Stimulated activated CD4-positive, alpha-beta T cell treated with anti-CD3 and anti-CD28 coated beads, Interleukin-12 subunit alpha, Interleukin-12 subunit beta, amount 100 ng/mL, for 48 hours (primary cell): ENCODE results near the gene ANKRD11.
"Not testable (repeated sequence)": the region's sequence is repeated elsewhere in the genome, so short reads cannot be mapped to it uniquely, and the experiment has no call there.

ENCODE experiments used
- DNase-seq, 3 donors: peaks; one replicate each; pipeline ENCODE4 v3.0.0-alpha.2; 2020; ENCODE audit warnings: low read depth in 2 of 3, low spot score in 1 of 3

The ANKRD11 gene

DNA sequence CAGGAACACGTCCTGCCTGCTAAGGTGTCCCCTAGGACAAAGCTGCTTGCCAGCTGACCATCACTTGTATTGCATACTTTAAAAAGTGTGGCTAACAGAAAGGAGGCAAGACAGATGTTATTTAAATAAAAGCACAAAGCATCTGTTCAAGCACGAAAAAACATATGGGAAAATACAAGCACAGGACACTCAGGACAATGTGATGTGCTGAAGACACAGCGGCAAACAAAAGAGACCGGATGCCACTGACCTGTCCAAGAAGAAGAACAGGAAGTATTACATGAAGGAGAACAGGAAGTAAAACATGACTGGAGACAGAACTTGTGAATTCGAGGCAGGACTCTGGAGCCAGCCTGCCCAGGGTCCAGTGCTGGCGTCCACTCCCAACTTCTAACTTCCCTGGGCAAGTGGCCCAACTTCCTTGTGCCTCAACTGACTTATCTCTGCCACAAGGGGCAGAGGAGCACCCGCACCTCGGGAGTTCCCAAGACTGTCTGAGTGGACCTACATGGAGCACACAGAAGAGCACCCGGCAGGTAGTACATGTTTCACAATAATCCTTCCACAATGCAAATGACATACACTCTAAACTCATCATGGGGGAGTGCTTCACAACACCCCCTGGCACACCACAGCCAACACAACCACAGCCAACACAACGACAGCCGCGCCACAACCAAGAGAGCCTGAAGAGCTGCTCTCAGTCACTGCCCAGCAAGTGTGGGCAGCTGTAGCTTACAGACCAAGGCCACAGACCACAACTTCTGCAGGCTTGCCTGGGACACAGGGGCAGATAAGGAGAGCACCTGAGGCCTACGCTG lies 36.6 kb downstream of the ANKRD11 start:
- DNase-seq = no peak

DNA sequence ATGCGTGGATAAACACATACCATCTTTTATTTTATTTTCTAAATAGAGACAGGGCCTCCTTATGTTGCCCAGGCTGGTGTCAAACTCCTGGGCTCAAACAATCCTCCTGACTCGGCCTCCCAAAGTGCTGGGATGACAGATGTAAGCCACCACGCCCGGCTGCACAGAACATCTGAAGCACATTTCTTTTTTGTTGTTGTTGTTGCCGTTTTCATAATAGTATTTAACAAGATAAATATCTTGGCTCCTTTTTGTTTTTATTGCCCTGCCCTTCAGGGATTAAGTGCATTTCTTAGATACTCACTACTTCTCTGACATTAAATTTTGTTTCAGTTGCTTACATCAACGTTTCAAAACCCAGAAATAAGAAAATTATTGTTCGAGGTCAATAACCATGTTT lies 37.4 kb downstream of the ANKRD11 start:
- no peak for DNase-seq

DNA sequence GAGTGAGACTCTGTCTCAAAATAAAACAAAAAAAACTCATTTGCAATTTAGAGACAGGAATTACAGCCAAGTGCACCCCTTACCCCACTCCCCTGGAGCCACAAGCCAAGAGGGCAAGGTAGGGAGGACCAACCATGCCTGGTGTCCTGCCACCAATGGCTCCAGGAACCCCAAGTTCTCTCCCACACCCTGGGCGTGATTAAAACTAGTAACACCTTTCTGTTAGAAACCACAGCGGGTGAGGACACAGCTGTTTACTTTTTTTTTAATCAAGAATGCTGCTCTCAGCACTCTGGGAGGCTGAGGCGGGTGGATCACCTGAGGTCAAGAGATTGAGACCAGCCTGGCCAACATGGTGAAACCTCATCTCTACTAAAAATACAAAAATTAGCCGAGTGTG lies 38.1 kb downstream of the ANKRD11 start:
- DNase-seq = no peak

DNA sequence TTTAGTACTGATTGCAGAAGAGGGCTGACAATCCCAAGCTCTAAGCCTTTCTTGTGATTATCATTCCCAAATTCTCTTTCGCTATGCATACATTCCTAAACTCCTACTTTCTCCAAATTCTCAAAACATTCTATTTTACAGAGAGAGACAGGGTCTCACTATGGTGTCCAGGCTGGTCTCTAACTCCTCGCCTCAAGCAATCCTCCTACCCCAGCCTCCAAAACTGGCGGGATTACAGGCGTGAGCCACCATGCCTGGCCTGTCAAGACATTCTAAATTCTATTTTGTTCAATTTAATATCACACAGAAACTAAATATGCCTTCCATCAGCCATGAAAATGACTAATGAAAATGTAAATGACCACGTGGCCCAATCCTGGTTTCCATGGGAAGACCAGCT lies 39.8 kb downstream of the ANKRD11 start:
- no peak for DNase-seq

DNA sequence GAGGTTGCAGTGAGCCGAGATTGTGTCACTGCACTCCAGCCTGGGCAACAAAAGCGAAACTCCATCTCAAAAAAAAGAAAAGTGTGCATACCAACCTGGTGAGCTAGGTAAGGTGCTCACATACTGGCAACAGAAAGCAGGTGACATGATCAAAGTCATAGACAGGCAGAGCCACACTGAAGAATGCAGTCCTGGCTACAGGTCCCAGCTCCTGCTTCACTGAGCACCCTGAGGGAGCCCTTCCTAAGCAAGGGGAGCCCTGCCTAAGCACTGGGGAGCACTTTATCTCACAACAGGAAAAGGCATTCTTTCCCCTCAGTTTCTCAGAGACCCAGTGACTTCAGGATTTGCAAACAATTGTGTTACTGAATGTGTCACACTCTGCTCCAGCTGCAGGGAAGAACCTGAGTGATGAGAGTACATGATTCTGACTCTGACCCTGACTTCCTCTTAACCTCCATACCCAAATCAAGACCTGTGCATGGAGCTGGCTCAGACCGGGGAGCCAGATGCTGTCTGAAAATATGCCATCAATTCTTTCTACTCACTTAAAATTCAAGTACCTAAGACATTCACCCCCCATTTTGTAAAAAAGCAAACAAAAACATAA lies 40.5 kb downstream of the ANKRD11 start:
- DNase-seq = no peak

DNA sequence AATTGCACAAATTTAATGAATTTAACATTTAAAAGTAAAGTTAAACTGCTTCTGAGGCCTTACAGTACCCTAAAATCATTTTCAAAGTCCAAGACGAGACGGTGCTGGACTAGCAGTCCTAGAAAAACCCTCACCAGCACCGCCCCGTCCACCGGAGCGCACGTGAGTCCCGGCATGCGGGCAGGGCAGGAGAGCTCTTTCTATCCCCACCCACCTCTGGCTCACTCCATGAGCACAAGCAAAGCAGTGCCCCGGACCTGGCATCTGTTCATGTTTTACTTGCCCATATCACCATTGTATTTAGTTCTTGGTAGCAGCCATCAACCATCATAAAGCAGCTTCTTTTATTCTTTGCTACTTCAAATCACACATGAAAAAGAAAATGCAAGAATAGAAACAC lies 41.7 kb downstream of the ANKRD11 start:
- no peak for DNase-seq

DNA sequence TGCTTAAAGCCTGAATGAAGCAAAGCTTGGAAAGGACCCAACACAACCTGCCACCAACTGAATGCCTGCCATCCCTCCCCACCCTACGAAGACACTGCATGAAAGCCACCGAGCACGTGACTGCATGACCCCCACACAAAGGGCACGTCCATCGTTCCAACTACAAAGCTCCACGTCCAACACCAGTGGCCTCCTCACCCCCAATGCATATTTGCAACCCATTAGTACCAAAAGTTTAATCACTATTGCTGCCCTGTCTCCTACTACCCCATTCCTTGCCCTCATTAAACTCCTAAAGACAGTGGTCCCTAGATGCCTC lies 43.4 kb downstream of the ANKRD11 start:
- no peak for DNase-seq

DNA sequence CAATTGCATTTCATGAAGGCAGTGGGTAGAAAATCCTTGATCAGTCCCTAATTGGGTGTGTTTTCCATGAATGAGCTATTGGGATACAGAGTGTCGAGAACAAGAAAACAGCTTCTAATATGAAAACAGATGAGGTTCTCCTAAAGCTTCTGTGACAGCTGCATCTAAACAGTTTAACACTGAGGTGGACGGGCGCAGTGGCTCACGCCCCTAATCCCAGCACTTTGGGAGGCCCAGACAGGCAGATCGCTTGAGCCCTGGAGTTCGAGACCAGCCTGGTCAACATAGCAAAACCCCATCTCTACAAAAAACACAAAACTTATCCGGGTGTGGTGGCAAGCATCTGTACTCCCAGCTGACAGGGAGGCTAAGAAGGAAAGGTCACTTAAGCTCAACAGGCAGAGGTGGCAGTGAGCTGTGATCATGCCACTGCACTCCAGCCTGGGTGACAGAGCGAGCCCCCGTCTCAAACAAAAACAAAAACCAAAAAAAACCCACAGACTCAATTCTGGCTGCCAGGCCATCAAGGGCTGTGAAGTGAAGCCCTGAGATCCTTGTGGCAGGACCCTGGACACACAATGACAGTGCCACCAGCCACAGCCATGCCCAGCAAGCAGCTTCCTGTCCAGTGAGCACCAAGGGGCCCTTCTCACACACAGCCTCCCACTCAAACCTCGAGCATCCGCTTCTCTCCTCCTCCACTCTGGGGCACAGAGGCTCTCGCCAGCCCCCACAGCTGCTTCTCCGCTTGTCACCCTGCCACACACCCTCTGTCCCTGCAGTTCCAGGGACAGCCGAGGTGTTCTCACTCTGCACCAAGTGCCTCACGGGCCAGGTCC lies 44.0 kb downstream of the ANKRD11 start:
- no peak for DNase-seq

DNA sequence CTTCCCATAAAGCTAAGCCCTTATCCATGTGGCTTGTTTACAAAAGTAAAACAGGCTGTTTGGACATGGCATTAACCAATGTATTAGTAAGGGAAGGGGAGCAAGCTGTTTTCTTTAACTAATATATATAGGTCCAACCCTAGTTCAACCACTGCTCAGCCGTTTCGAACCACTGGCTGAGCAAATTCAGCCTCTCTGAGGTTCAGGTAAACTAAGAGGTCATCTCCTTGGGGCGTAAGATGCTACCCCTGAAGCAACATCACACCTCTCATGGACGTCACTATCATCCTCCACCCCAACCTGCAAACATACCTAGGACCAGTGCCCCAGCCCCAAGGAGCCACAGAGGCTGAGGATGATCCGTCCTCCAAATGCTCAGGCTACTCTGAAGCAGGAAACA lies 45.2 kb downstream of the ANKRD11 start:
- no peak for DNase-seq

DNA sequence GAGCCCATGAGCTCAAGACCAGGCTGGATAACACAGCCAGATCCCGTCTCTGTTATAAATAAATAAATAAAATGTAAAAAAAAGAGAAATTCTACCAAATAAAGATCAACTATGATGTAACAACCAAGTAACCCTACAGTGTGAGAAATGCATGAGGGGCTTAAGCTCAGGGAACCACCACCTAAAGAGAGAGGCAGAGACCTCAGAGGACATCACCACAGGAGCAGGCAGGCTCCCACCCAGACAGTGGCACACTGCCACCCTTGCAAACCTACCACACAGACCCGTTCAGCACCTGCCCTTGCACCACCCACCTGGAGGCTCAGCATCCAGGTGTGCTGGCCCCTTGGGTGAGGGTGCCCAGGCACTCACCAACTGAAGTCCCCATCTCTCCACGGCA lies 45.6 kb downstream of the ANKRD11 start:
- no peak for DNase-seq

DNA sequence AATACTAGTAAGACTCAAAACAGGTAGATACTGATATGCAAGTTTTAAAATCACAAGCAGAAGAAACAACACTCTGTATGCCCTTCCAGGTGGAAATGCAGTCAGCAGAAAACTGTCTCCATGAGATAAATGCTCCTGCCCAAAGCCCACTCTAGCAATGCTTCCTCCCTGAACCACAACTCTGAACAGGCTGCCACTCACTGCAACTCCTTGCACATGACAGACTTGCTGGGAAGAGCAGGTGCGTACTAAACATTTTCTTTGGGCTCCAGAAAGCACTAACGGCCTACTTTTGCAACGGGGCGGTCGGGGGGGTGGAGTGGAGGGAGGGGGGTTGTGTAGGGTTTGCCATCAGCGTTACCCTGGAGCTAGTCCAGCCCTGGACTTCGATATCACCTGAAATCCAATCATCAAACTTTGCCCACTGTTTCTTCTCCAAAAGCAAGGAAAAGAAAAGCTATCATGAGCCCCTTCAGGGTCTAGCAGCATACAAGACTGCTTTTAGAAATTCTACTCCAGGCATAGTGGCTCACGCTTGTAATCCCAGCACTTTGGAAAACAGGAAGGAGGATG lies 46.1 kb downstream of the ANKRD11 start:
- no peak for DNase-seq

DNA sequence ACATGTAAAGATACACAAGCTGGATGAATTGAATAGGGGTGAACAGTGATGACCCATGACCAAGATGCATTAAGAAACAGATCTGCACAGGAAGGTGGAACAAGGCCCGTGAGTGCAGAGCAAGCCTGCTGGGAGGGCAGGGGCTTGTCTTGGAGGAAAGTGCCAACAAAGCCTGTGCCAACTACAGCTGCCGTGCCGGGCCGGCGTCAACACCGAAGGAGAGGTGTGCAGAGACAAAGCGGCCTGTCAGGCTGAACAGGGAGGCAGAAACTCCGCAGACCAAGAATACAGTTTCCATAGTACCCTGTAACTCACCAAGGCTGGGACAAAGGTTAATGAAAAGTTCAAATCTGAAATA lies 46.7 kb downstream of the ANKRD11 start:
- DNase-seq = no peak

DNA sequence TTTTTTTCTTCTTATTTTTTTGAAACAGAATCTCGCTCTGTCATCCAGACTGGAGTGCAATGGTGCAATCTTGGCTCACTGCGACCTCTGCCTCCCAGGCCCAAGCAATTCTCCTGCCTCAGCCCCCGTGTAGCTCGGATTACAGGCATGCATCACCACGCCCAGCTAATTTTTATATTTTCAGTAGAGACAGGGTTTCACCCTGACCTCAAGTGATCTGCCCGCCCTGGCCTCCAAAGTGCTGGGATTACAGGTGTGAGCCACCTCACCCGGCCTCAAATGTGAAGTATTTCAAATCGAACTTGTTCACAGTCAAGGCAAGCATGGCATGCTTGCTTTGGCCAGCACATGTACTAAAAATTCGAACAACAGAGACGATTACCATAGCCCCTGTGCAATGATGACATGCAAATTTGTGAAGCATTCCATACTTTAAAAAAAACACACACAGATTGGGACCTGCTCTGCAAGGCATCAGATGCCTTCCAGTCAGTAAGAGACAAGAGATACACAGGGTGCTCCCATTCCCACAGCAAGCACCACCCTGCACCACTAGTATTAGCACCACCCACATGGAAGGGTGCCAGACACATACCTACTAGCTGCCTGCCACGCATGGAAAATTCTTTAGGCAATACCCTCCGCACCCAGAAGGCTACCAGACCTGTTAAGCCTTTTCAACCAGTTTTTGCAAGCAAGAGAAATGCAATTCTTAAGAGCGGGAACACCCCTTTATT lies 47.2 kb downstream of the ANKRD11 start:
- no peak for DNase-seq

DNA sequence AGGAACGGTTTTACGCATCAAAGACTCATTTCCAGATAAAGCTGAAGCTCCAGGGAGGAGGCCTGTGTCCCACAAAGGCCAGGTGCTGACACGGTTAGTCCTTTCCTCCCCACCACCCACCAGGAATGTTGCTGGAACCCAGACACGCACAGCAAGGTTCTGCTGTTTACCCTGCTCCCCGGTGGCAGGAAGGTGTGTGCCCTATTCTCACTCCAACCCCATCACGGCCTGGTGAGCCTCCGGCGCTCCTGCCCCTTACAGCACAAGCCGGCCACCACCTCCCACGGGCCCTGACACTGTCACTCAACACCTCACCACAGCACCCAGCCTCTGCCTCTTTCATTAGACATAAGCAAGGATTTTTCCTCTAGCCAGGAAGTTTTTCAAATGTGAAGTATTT lies 47.8 kb downstream of the ANKRD11 start:
- no peak for DNase-seq

DNA sequence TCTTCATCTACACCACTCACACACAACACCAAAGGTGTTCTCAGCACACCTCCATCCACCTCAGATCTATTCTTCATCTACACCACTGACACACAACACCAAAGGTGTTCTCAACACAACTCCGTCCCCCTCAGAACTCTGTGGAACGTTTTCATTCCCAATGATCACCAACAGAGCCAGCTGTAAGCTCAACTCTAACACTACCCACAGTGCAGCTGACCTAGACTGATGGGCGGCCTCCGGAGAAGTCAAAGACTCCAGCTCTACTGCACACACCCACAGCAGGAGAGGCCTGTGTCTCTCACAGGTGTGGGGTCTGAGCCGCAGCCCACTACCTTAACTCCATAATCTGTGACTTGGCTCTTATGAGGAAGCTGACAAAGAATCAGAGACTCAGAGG lies 50.7 kb downstream of the ANKRD11 start:
- no peak for DNase-seq

DNA sequence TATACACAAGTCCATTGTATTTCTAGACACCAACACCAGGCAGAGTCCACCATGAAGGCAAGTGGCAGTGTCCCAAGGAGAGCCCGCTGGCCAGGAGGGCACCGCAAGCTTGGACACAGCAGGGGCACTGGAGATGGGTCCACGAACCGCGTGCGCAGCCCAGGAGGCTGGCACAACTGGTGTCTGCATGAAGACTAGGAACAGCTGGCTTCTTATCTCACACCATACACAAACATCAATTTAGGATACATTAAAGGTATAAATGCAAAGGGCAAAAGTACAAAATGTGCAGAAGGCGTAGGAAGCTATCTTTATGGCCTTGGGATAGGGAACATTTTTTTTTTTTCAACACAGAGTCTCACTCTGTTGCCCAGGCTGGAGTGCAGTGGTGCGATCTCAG lies 52.4 kb downstream of the ANKRD11 start:
- DNase-seq = no peak

DNA sequence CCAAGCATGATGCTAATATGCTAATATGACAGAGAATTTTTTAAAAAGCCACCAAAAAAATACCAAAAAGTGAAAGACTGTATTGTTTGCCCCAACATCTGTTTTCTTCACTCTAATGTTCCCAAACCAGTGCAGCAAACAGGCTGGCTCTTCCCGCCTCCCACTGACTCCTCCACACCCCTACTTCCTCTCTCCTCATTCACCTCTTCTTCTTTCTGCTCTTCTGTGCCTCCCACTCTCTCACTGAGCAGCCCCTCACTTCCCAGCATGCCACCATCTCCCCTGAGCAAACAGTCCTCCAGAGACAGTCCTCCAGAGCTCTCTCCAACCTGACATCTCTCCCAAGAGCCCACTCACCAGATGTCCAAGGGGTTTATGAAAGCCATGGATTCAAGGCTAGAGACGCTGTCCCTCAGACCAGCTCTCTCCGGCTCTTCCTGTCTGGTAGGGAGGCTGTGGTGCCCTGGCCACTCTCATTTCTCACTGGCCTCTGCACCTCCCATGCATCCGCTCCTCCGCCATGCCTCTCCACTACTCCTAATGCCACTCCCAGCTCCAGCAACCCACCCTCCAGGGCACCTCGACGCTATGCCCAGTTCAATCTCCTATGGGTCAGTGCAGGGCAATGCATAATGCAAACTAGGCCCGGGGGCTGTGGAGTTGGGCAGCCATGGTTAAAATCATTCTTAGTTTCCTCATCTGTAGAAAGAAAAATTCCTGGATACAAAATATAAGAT lies 52.9 kb downstream of the ANKRD11 start:
- DNase-seq = no peak

DNA sequence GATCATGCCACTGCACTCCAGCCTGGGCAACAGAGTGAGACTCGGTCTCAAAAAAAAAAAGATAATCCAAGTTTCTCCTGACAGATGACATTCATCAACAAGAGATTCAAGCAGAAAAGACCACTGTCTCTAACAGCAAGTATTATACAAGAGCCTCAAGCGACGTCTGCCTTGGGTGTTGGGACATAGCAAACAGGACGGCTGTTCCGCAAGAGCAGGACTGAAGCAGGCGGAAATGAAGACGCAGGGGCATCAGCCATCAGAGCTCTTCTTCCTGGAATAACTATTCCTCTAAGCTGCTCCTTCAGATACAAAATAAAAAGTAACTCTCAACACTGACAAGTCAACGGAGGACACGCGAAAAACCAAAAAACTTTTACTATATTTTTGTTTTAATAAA lies 54.0 kb downstream of the ANKRD11 start:
- DNase-seq = no peak

DNA sequence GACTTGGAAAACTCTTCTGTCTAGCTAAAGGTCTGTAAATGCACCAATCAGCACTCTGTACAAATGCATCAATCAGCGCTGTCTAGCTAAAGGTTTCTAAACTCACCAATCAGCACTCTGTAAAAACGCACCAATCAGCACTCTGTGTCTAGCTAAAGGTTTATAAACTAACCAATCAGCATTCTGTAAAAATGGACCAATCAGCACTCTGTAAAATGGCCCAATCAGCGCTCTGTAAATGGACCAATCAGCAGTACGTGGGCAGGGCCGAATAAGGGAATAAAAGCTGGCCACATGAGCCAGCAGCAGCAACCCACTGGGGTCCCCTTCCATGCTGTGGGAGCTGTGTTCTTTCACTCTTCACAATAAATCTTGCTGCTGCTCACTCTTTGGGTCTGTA lies 55.3 kb downstream of the ANKRD11 start:
- DNase-seq = not testable (repeated sequence)

DNA sequence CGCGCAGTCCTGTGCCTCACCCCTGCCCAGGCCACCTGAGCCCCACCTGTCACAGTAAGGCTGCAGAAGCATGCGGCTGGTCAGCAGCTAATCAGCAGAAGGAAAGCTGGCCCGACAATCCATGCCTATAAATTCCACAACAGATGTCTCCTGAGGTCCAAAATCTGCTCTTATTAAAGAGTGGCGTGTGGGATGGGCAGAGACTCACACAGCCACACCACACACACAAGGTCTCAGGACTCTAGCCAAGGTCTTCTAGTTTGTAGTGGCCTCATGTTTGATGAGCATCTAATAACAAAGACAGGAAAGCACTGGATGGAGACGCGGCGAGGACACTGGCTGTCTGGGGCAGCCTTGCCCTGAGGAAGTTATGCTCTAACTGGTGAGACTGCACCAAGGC lies 55.9 kb downstream of the ANKRD11 start:
- no peak for DNase-seq
